HCT116 (cell line): ENCODE data around the gene PTPN9. TPM values are rescaled to one million over a fixed set of nuclear protein-coding genes. Genes with fewer than 3 reads are reported as not detected.

Experiments used
- ATAC-seq: fragments of 200-7000 bp; cut with Tn5 transposase; 2 replicates; pipeline ENCODE4 v1.9.1; 2020; ENCODE audit warnings: mild to moderate bottlenecking, moderate library complexity
- BruUV-seq: library from RNA; stranded (reverse); fragments of 400-500 nt; replicated peaks from 2 replicates; lab custom pipeline; 2021; lab: Mats Ljungman, UMichigan
- CTCF ChIA-PET: fragments of 300-600 bp; sonication (Branson Sonifier 250); formaldehyde crosslinking; loops from one replicate; lab custom pipeline; 2021; ENCODE audit warnings: antibody characterized with exemption; lab: Charles Lee
- POLR2A ChIA-PET: fragments of 300-600, 350-600 bp; sonication (Branson Sonifier 250); formaldehyde crosslinking; loops from one replicate; lab custom pipeline; 2021; ENCODE audit warnings: antibody characterized with exemption; lab: Charles Lee
- RAD21 ChIA-PET, 2 experiments: fragments of 300-600 bp; sonication (Branson Sonifier 250); formaldehyde crosslinking; loops; one replicate each; lab custom pipeline; 2023; ENCODE audit warnings: low total read pairs in 2 of 2; ENCODE audit not compliant: uncharacterized antibody in 2 of 2, unreplicated experiment in 2 of 2, low non-redundant PET in 1 of 2; lab: Charles Lee
- DNase-seq: peaks from one replicate; pipeline ENCODE4 v3.0.0-alpha.2; 2010; ENCODE audit warnings: low read depth, low spot score
- H2AFZ ChIP-seq: fragments of 200-600 bp; shearing (Covaris generic), sonication (generic); 2 replicates; pipeline ENCODE4 v1.6.1; 2017; ENCODE audit warnings: low read depth, mixed run types, mixed read lengths, antibody characterized with exemption, low read length; ENCODE audit not compliant: poor library complexity, severe bottlenecking
- H3K27ac ChIP-seq: 2 replicates; pipeline ENCODE4 v1.5.1; 2012; ENCODE audit warnings: low read depth, low read length
- H3K27me3 ChIP-seq: fragments of 200-600 bp; sonication (generic); 2 replicates; pipeline ENCODE4 v1.6.1; 2016; ENCODE audit warnings: mixed run types, low read length, mixed read lengths; ENCODE audit not compliant: insufficient read depth
- H3K36me3 ChIP-seq, 2 experiments: fragments of 200-500 bp in 1 of 2; fragments of 200-600 bp in 1 of 2; sonication (Bioruptor generic) in 1 of 2; sonication (generic) in 1 of 2; 2 replicates each; pipeline versions ENCODE4 v1.5.1 to v1.6.1; 2014 to 2016; ENCODE audit warnings: low read length in 2 of 2, inconsistent platforms in 1 of 2, mixed read lengths in 1 of 2, mixed run types in 1 of 2; ENCODE audit not compliant: insufficient read depth in 2 of 2, control insufficient read depth in 1 of 2
- H3K4me1 ChIP-seq, 2 experiments: fragments of 200-600 bp in 1 of 2; sonication (generic) in 1 of 2; 2 replicates each; pipeline versions ENCODE4 v1.5.1 to v1.6.1; 2012 to 2017; ENCODE audit warnings: low read length in 2 of 2, inconsistent platforms in 1 of 2, mild to moderate bottlenecking in 1 of 2, mixed read lengths in 1 of 2, mixed run types in 1 of 2, moderate library complexity in 1 of 2; ENCODE audit not compliant: insufficient read depth in 2 of 2, control insufficient read depth in 1 of 2
- H3K4me2 ChIP-seq: fragments of 200-600 bp; sonication (generic); 2 replicates; pipeline ENCODE4 v1.6.1; 2017; ENCODE audit warnings: mixed run types, low read length, mixed read lengths
- H3K4me3 ChIP-seq, 2 experiments: fragments of 200-600 bp in 1 of 2; sonication (generic) in 1 of 2; replicated peaks in 1 of 2; 2 replicates each; pipeline ENCODE4 v1.5.1; 2011 to 2016; ENCODE audit warnings: low read length in 2 of 2, control low read depth in 1 of 2, low read depth in 1 of 2, mild to moderate bottlenecking in 1 of 2, mixed read lengths in 1 of 2, mixed run types in 1 of 2
- H3K79me2 ChIP-seq: fragments of 200-600 bp; sonication (generic); 2 replicates; pipeline ENCODE4 v1.6.1; 2017; ENCODE audit warnings: mild to moderate bottlenecking, mixed run types, low read length, moderate library complexity, mixed read lengths; ENCODE audit not compliant: insufficient read depth
- H3K9ac ChIP-seq: fragments of 200-600 bp; sonication (generic); 2 replicates; pipeline ENCODE4 v1.6.1; 2016; ENCODE audit warnings: low read length, mixed read lengths
- H3K9me2 ChIP-seq: fragments of 200-600 bp; sonication (generic), shearing (Covaris generic); 2 replicates; pipeline ENCODE4 v1.6.1; 2017; ENCODE audit warnings: mixed run types, mild to moderate bottlenecking, moderate library complexity; ENCODE audit not compliant: insufficient read depth
- H3K9me3 ChIP-seq, 2 experiments: fragments of 200-500 bp in 1 of 2; fragments of 200-600 bp in 1 of 2; sonication (Bioruptor generic) in 1 of 2; sonication (generic) in 1 of 2; 2 replicates each; pipeline ENCODE4 v1.6.1; 2014 to 2017; ENCODE audit warnings: low read length in 2 of 2, mixed read lengths in 2 of 2, inconsistent platforms in 1 of 2, low read depth in 1 of 2, mild to moderate bottlenecking in 1 of 2, mixed run types in 1 of 2, moderate library complexity in 1 of 2; ENCODE audit not compliant: control insufficient read depth in 1 of 2, insufficient read depth in 1 of 2
- H4K20me1 ChIP-seq: fragments of 200-600 bp; sonication (generic), shearing (Covaris generic); 2 replicates; pipeline ENCODE4 v1.6.1; 2017; ENCODE audit warnings: mixed run types, mild to moderate bottlenecking, moderate library complexity; ENCODE audit not compliant: insufficient read depth
- EGR1 ChIP-seq: IDR thresholded peaks from 2 replicates; pipeline ENCODE4 v1.6.1; 2012; ENCODE audit warnings: low read depth
- EZH2 ChIP-seq: fragments of 200-600 bp; sonication (generic); IDR thresholded peaks from 2 replicates; pipeline ENCODE4 v1.6.1; 2017; ENCODE audit warnings: antibody characterized with exemption, mixed run types
- FOSL1 ChIP-seq: IDR thresholded peaks from 2 replicates; pipeline ENCODE4 v1.6.1; 2012; ENCODE audit warnings: low read depth
- SRF ChIP-seq: IDR thresholded peaks from 2 replicates; pipeline ENCODE4 v1.6.1; 2012; ENCODE audit warnings: low read depth
- YY1 ChIP-seq: IDR thresholded peaks from 2 replicates; pipeline ENCODE4 v1.6.1; 2011; ENCODE audit warnings: low read length, low read depth, moderate library complexity, mild to moderate bottlenecking; ENCODE audit not compliant: insufficient replicate concordance; ENCODE audit errors: extremely low read depth
- ZNF274 ChIP-seq: fragments of 200-500 bp; sonication (Bioruptor generic); IDR thresholded peaks from 2 replicates; pipeline ENCODE4 v1.6.1; 2014; ENCODE audit warnings: mild to moderate bottlenecking, low read depth, low read length, inconsistent platforms
- intact Hi-C: fragments of 100-400 bp; cut with micrococcal nuclease; formaldehyde crosslinking; loops from 2 replicates; pipeline ENCODE4 v1.10.0; 2022
- total RNA-seq: library from RNA; stranded (reverse); gene quantifications from one replicate; pipeline ENCODE4 v1.2.1, GENCODE V29; 2021; ENCODE audit not compliant: unreplicated experiment
- TF ChIP-seq, protein P1 (sequence below): IDR thresholded peaks from 2 replicates; pipeline ENCODE4 v1.6.1; 2012; ENCODE audit warnings: low read depth

PTPN9 gene
- total RNA-seq, 1 experiment from 2014 or later = 21.1 TPM

DNA sequence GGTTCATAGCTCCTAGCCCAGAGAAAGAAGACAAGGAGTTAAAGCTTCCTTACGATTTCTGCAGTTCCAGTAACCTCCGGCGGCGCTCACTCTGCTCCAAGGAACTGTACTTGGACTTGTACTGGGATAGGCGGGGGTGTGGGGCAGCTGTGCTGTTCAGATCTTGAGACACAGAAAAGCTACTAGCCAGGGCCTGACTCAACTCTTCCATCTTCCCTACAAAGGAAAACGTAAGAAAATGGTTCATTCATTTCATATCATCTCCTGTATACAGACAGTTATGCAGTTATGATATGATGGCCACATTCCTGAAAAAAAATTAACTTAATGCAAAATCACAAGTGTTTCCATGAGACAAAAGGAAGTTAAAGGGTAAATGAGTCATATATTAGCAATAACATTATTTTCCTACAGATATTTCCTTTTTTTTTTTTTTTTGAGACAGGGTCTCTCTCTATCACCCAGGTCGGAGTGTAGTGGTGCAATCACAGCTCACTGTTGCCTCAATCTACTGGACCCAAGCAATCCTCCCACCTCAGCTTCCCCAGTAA is 41.8 kb upstream of the PTPN9 start:
- TF ChIP-seq SRF = no peak
- CTCF ChIA-PET = no interaction called here

DNA sequence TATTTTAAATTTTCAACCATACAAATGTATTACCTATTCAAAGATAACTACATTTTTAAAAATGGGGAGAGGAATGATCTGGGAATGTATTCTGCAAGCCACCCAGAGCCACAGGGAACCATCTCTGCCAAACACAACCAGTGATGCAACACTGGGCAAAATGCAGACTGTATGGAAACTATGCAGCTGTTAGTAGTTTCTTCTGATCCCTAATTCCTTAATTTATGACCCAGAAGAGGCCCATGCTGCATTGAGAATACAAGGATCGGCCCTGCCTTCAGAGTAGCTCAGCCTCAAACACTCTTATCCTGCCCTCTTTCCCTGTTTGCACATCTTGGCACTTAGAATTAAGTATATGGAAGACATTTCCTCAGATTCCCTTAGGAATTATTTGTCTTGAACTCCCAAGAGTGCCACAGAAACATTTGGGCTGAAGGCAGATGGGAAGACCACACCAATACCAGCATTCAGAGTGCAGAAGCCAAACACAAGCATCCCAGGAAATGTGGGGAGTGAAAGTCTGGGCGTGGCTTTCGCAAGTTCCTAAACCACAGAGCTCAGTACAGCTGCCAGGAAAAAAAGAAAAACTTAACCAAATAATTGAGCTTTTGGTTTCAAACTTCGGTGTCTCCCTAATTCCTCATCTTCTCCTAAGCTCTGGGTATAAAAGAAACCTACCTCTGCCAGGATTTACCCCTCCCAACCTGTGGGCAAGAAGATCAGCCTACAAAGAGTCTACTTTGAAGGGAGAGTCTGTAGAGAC is 41.1 kb upstream of the PTPN9 start:
- intact Hi-C loops = no loop called here
- peaks cover 13 to 24% of the 10 kb centered on the region in 2 experiments; a peak in 3 of 4 replicates for H3K36me3 ChIP-seq
- no peak overlapping the region for H2AFZ ChIP-seq
- no peaks in the 10 kb centered on the region for H4K20me1 ChIP-seq
- H3K9me2 ChIP-seq = no peaks in the 10 kb centered on the region
- H3K9ac ChIP-seq = no peak overlapping the region
- ChIA-PET RAD21 (no interaction called here), POLR2A (no interaction called here), CTCF (no interaction called here)
- TF ChIP-seq YY1 (no peak), EGR1 (no peak), EZH2 (no peak), FOSL1 (no peak), ZNF274 (no peak)
- TF ChIP-seq, protein P1, sequence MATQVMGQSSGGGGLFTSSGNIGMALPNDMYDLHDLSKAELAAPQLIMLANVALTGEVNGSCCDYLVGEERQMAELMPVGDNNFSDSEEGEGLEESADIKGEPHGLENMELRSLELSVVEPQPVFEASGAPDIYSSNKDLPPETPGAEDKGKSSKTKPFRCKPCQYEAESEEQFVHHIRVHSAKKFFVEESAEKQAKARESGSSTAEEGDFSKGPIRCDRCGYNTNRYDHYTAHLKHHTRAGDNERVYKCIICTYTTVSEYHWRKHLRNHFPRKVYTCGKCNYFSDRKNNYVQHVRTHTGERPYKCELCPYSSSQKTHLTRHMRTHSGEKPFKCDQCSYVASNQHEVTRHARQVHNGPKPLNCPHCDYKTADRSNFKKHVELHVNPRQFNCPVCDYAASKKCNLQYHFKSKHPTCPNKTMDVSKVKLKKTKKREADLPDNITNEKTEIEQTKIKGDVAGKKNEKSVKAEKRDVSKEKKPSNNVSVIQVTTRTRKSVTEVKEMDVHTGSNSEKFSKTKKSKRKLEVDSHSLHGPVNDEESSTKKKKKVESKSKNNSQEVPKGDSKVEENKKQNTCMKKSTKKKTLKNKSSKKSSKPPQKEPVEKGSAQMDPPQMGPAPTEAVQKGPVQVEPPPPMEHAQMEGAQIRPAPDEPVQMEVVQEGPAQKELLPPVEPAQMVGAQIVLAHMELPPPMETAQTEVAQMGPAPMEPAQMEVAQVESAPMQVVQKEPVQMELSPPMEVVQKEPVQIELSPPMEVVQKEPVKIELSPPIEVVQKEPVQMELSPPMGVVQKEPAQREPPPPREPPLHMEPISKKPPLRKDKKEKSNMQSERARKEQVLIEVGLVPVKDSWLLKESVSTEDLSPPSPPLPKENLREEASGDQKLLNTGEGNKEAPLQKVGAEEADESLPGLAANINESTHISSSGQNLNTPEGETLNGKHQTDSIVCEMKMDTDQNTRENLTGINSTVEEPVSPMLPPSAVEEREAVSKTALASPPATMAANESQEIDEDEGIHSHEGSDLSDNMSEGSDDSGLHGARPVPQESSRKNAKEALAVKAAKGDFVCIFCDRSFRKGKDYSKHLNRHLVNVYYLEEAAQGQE = no peak
- no peak for ATAC-seq
- no peaks in the 10 kb centered on the region for H3K9me3 ChIP-seq
- H3K4me3 ChIP-seq = no peak overlapping the region
- BruUV-seq = no TSS peak
- H3K27me3 ChIP-seq = no peaks in the 10 kb centered on the region
- no peaks in the 10 kb centered on the region; the same call in 1 of the 2 replicates for H3K79me2 ChIP-seq
- H3K4me2 ChIP-seq = no peak overlapping the region
- H3K4me1 ChIP-seq = peaks cover 0 to 20% of the 10 kb centered on the region in 2 experiments; a peak in 3 of 4 replicates
- H3K27ac ChIP-seq = no peak overlapping the region
- no peak for DNase-seq

More for the DNA sequence above, 41.8 kb upstream of the PTPN9 start:
- intact Hi-C loops = no loop called here
- ATAC-seq = no peak
- no TSS peak for BruUV-seq
- Histone ChIP-seq H2AFZ (no peak overlapping the region), H3K27ac (no peak overlapping the region), H3K4me2 (peak overlapping the region; percentile 12; the same call in 1 of the 2 replicates), H3K36me3 (peaks cover 11 to 22% of the 10 kb centered on the region in 2 experiments; a peak in 3 of 4 replicates), H3K9me2 (no peaks in the 10 kb centered on the region), H3K9ac (no peak overlapping the region), H3K4me1 (peaks cover 0 to 22% of the 10 kb centered on the region in 2 experiments; a peak in 3 of 4 replicates), H4K20me1 (no peaks in the 10 kb centered on the region), H3K27me3 (no peaks in the 10 kb centered on the region), H3K79me2 (no peaks in the 10 kb centered on the region; the same call in 1 of the 2 replicates), H3K4me3 (no peak overlapping the region), H3K9me3 (no peaks in the 10 kb centered on the region)
- ChIA-PET POLR2A (no interaction called here), RAD21 (no interaction called here)
- DNase-seq = no peak
